Measurements from ENCODE around the gene RAD51B.
"Not testable (repeated sequence)": the region's sequence is repeated elsewhere in the genome, so short reads cannot be mapped to it uniquely, and the experiment has no call there.

Gene RAD51B

GRCh38 chr14:68302938-68303337 is 483.4 kb downstream of the RAD51B start:
- DNase-seq (ENCODE audit: low read depth) = not testable (repeated sequence)

- no peak for DNase-seq (ENCODE audit: low read depth)
Observed at GRCh38 chr14:68305738-68306137, 486.2 kb downstream of the RAD51B start.

GRCh38 chr14:68306265-68306933 is 486.8 kb downstream of the RAD51B start:
- no peak for DNase-seq (ENCODE audit: low read depth)

- DNase-seq (ENCODE audit: low read depth) = no peak
Observed at GRCh38 chr14:68306934-68307789, 487.6 kb downstream of the RAD51B start.

GRCh38 chr14:68307790-68308168 is 488.2 kb downstream of the RAD51B start:
- DNase-seq (ENCODE audit: low read depth) = no peak

GRCh38 chr14:68308726-68309520 is 489.3 kb downstream of the RAD51B start:
- no peak for DNase-seq (ENCODE audit: low read depth)

GRCh38 chr14:68309616-68310015 is 490.0 kb downstream of the RAD51B start:
- no peak for DNase-seq (ENCODE audit: low read depth)

GRCh38 chr14:68312300-68312699 is 492.7 kb downstream of the RAD51B start:
- DNase-seq (ENCODE audit: low read depth) = no peak

GRCh38 chr14:68312884-68313610 is 493.5 kb downstream of the RAD51B start:
- DNase-seq (ENCODE audit: low read depth) = no peak

- no peak for DNase-seq (ENCODE audit: low read depth)
Observed at GRCh38 chr14:68314642-68315041, 495.1 kb downstream of the RAD51B start.

GRCh38 chr14:68315081-68315480 is 495.5 kb downstream of the RAD51B start:
- no peak for DNase-seq (ENCODE audit: low read depth)

GRCh38 chr14:68316078-68316868 is 496.7 kb downstream of the RAD51B start:
- no peak for DNase-seq (ENCODE audit: low read depth)

- no peak for DNase-seq (ENCODE audit: low read depth)
Observed at GRCh38 chr14:68317239-68317638, 497.7 kb downstream of the RAD51B start.

GRCh38 chr14:68318828-68319227 is 499.2 kb downstream of the RAD51B start:
- DNase-seq (ENCODE audit: low read depth) = no peak

- no peak for DNase-seq (ENCODE audit: low read depth)
Observed at GRCh38 chr14:68320495-68320894, 500.9 kb downstream of the RAD51B start.

GRCh38 chr14:68322940-68323620 is 503.5 kb downstream of the RAD51B start:
- DNase-seq (ENCODE audit: low read depth) = no peak

- DNase-seq (ENCODE audit: low read depth) = no peak
Observed at GRCh38 chr14:68325267-68325807, 505.8 kb downstream of the RAD51B start.

- DNase-seq (ENCODE audit: low read depth) = no peak
Observed at GRCh38 chr14:68327231-68327630, 507.7 kb downstream of the RAD51B start.

GRCh38 chr14:68328509-68328908 is 508.9 kb downstream of the RAD51B start:
- no peak for DNase-seq (ENCODE audit: low read depth)

GRCh38 chr14:68331426-68331825 is 511.8 kb downstream of the RAD51B start:
- DNase-seq (ENCODE audit: low read depth) = no peak

Data from HS-5 (cell line).